OCI-LY3 (cell line): ENCODE results near the gene ARMC10.

ENCODE experiments used
- CTCF ChIP-seq: fragments of 200-600, 300-600 bp; sonication (generic); IDR thresholded peaks from 2 replicates; pipeline ENCODE4 v1.5.1; 2014; ENCODE audit warnings: antibody characterized with exemption, low read length, low read depth
- EZH2phosphoT487 ChIP-seq: fragments of 200-600 bp; shearing (Covaris generic); IDR thresholded peaks from 2 replicates; pipeline ENCODE4 v1.6.1; 2018; ENCODE audit warnings: antibody characterized with exemption, mixed run types, low read depth

- TF ChIP-seq CTCF: no peak
- no peak for TF ChIP-seq EZH2phosphoT487
Observed at GRCh38 chr7:103059471-103059870, 15.5 kb upstream of the ARMC10 start.
